ENCODE results near the gene ZDHHC1.
"Not testable (repeated sequence)": the region's sequence is repeated elsewhere in the genome, so short reads cannot be mapped to it uniquely, and the experiment has no call there.

ZDHHC1 gene

DNA sequence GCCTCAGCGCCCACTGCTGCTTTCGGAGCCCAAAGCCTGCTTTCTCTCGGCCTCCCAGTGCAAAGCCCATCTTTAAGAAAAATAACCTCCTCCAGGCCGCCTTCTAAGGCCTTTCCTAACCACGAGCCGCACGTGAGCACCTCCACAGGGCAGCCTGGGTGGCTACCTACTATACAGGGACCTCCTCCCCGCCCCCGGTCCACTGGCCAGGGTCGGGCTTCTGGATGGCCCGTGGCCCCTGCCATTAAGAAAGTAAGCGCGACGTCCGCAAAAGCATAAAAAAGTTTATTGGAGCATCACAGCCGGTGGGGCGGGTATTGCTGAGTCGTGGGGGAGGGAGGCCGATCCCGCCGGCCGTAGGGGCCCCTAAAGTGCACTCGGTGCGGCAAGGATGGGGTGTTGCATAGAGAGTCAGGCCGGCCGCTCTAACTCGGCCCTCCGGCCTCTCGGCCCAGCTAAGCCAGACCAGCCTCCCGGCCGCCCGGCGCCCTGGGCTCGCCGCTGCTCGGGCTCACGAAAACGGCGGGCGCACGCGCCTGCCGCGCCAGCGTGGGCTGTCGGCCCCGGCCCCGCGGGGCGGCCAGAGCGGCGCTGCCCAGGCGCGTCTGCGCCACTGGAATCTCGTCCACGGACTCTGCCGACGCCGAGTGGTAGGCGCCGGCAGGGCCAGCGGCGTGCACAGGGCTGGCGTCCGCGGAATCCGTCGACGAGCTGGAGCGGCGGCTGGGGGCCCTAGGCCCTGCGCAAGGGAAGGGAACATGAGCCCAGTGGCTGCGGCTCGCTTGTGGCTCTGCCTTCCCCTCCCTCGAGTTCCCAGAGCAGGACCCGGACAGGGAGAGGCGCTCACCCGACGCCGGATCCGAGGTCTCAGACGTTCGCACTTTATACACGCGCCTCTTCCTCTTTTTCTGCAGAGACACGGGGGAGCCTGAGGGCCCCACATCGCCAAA is 21.8 kb downstream of the ZDHHC1 start:
- DNase-seq: peak in 1 of 14 donors; percentile 12

DNA sequence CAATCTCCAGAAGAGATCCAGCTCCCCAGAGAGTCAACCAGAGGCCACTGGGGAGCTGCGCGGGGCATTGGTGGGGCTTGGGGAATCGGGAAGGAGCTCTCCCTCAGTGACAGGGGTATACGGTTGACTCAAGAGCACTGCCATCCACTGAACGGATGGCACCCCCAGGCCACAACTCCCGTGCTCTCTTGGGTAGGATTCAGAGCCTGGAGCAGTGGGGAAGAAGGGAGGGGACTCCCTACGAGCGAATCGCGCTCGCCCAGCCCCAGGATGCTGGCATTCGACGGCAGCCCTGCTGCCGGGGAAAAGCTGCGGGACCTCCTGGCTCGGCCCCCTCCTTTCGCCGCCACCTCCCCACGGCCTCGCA is 22.5 kb downstream of the ZDHHC1 start:
- peak in 1 of 14 donors; percentile 64 for DNase-seq

DNA sequence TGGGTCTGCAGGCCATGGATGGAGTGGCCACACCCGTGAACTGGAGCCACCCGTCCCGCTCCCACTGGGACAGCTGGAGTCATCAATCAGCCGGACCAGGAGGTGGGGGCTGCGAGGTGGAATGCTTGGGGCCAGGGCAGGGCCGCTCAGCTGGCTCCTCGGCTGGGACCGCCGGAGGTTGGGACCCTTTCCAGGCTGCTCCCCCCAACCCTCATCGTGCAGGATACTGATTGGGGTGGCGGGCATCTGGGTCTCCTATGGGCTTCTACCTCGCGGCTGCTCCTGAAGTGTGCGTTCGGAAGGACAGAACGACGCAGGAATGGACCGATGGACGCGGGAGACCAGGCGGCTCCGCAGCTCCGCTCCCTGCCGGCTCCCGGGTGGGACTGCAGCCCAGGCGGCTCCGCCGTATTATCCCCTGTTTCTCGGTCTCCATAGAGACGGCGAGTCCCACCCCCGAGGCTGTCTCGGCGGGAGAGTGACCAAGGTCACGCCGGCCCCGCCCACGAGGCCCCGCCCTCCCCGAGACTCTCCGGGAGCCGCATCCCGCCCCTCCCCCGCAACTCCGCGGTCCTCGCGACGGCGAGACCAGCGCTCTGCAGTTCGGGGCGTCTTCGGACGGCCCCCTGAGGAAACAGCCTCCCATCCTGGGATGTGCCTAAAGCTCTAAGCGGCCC is 23.0 kb downstream of the ZDHHC1 start, which contains the start of gene TPPP3:
Gene TPPP3, minus strand, starts transcription at position 388 of the 677 bp plus-strand sequence. CDS start 2,387 bp downstream, outside the sequence.
- DNase-seq: peak in 12 of 14 donors; percentile 27 to 87 (median 76)

DNA sequence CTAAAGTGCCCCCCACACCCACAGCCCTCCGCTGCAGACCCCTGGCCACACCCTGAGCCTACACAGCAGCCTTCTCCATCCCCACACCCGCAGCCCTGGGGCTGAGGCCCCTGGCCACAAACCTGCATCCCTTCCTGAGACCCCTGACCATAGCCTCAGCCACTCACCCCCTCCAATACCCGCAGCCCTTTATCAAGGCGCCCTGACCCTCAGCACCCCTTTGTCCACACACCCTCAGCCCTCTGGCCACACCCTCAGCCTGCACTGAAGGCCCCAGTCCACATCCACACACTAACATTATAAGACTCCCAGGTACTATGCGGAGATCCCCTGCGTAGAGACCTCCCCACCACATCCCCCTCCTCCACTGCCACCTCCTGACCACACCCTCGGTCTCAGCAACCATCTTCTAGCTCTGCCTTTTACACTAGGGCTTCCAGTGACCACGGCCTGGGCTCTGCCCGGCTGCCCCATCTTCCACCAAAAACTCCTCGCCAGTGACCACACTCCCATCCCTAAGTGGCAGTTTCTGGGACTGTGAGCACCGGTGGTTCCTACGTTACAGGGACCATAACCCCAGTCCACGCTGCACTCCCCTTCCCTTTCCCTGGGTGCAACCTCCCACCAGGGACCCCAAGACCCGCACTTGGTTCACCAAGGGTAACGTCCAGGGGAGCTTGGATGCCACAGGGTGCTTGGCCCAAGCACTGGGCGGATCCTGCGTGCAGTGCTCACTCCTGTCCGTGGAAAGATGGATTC is 23.8 kb downstream of the ZDHHC1 start:
- peak in 3 of 14 donors; percentile 42 to 56 (median 43) for DNase-seq

DNA sequence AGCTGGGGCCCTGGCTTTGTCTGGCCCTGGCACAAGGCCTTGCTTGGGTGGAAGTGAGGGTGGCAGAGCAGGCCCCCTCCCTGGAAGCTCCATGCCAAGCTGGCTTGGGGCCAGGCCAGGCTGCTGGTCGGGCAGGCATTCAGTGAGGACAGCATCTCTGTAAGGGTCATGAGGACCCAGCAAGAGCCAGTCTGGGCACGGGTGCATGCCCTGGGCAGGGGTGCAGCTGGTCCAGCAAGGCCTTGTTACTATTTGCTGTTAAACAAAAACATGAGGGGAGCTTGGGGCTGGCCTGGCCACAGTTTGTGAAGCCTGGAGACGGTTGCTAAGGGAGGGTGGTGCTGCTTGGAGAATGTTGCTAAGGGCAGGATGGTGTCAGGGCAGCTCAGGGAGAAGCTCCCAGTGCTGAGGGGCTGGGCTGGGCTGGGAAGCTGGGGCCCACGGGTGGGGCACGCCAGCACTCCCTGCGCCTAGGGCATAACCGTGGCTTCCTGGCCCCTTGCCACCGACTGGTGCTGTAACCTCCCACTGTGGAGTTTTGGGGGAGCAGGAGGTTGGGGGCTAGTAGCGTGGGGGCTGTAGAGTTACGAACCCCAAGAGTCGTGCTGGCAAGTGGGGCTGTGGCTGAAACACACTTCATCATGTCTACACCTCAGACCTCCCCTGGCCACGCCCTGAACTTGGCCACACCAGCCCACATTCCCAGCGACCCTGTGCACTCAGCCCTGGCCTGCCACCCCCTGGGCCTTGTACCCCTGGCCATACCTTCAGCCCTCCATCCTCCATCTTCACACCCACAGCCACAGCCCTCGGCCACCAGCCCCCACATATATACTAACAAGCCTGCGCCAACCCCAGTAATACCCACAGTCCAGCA is 24.6 kb downstream of the ZDHHC1 start:
- peak in 13 of 14 donors; percentile 56 to 97 (median 91) for DNase-seq

DNA sequence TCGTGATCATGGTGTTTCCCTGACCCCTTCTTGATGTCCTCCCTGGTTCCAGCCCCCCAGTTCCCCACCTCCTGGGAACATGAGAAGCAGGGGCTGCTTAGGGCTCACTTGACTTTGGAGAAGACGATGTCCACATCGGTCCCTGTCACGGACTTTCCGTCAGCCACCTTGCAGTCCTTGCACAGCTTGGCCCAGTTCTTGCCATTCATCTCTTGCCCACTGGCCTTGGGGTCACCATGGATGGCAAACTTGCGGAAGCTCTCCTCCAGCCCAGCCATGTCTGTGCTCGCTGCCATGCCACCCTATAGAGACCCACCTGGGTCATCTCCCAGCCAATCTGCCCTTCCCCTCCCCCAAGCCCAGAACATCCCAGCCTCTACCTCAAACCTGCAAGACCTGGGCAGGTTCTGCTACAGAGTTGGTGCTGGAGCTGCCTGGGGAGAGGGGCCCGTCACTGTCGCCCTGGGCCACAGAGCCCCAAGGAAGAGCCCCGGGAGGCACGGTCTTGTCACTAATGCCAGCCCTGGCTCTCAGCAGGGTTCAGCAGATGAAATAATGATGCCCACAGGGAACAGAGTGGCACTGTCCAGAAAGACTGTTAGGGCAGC is 25.4 kb downstream of the ZDHHC1 start:
- DNase-seq: peak in 1 of 14 donors; percentile 64

DNA sequence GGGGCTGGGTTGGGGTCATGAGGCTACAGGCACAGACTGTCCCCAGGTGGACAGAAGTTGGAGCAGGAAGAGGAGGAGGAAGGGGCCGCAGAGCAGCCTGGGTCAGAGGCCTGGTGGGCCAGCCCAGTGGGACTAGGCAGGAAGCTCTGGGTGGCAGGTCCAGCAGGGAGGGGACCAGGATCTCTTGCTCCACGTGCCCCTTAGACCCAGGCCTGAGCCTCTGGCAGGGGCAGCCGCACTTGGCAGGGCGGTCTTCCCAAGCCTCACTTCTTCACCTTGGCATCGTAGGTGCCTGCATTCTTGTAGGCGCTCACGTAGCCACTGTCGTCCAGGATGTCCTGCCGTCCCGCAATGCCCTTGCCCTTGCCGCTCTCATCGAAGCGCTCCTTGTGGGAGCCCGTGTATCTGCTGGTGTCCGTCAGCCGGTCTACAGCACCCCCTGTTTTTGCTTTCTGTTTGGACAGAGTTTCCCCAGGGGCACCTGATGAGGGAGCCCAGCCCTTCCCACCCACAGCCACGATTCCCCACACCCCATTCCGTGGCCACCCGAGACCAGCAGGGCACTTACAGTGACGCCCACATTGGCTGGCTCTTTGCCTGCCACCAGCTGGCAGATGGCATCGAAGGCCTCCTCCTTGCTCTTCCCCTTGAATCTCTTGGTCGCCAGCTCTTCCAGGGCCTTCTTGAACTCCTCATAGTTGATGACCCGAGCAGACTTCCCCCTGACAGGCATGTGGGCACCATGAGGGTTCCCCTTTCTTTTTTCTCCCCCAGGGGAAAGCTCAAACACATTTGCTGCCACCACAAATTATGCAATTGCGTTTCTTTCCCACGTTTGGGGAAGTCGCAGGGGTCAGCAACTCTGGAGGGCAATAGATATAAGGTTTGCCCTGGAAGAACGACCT is 26.1 kb downstream of the ZDHHC1 start:
- DNase-seq: peak in 10 of 14 donors; percentile 23 to 71 (median 53)

DNA sequence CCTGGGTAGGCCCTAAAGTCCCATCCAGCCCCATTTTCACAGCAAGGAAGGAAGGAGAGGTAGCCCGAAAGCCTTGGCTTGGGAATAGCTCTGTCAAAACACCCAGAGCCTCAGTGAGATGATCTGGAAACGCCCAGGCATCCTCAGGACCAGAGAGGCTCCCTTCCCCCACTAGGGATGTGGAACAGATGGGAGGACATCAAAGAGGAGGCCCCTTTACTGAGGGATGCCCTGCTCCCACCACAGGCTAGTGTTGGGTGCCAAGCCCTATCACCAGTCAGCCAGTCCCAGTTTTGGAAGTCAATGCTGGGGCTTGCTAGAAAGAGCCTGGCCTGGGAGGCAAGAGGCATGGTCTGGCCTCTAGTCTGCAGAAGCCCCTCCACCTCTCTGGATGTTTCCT is 27.7 kb downstream of the ZDHHC1 start:
- DNase-seq: no peak

DNA sequence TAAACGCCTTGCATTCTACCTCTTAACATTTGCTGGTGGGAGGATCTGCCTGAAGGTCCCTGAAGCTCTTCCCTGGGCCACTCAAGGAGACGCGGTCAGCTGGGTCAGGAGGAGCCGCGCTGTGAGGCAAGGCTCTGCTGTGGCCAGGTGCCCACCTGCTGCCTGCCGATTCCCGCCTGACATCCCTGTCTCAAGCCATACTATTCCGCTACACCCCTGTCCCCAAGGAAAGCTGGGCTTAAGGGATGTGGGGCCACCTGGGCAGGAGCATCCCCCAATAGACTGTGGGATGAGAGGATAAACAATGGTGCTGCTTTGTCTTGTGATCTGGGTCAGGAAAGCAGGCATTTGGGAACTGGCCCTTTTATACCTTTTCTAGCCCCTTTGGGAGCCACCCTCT is 28.1 kb downstream of the ZDHHC1 start:
- no peak for DNase-seq

DNA sequence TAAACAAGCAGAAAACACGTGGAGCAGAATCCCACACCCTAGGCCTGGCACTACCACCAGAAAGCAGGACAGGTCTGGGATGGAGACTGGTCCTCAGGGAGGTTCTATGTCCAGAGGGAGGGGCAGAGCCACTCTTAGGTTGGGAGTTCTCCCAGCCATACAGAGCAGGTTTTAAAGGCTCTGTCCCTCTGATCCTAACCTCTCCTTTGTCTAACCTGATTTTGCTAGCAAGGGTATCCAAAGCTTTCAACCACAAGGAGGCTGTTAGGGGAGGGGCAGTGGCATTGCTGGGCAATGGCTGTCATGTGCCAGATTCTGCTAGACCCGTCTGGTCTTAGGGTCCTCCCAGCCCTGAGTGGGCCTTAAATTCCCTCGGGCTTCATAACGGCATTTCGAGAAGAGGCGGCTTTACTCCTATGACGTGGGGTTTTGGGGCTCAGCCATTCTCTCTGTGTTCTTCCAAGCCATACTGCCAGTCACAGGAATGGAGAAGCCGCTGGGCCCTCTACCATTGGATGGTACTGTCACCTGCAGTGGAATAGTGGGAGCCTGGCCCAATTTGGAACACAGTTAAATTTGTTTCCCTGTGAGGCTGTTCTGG is 28.7 kb downstream of the ZDHHC1 start:
- DNase-seq: no peak

DNA sequence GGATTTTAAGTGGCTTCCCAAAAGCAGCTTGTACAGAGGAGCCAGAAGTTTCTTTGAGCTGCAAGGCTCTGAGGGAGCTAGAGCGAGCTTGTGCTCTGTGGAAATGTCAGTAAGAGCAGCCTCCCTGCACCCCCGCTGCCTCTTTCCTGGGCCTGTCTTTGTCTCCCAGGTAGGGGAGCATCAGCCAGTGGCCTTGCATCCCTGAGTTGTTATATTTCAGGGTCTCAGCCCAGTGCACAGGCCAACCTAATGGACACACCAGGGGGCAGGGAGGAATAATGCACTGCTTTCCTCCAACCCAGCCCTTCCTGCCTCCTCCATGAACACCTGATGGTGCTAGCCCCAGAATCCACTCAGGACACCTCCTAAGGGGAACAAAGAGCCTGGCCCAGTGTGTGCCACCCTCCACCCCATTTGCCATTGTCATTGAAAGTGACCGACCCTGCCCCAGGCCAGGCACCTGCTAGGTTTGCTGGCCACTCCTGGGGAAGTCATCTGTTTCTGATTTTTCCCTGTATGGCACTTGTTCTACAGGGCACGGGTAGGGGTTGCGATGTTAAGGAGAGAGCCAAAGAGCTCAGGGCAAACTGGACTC is 29.3 kb downstream of the ZDHHC1 start:
- DNase-seq: no peak

DNA sequence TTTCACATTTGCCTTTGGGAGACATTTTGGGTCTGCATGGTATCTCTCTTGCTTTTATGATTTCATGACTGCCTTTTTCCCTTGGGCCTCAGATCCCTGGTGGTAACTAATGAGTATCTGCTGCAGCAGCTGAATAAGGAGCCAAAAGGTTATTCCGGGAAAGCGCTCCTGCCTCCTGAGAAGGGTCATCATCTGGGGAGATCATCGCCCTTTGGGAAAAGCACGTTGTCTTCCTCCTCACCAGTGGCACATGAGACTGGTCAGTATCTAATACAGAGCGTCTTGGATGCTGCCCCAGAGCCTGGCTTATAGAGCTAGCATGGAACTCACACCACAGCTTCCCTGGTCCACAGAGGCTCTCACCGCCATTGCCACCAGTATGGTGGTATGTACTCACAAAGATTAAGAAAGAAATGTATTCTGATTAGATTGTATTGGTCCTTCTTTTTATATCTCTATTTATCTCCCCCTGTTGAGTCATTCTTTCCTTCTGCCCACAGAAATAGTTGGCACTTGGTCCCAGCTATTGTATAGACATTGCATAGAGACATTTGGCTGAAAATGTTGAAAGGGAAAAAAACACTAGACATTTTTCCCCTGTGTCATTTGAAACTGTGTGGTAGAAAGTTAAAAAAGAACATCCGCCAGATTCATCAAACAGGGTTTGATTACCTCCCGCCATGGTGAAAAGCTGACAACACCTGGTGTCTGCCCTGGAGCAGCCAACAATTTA is 31.3 kb downstream of the ZDHHC1 start:
- DNase-seq: no peak

DNA sequence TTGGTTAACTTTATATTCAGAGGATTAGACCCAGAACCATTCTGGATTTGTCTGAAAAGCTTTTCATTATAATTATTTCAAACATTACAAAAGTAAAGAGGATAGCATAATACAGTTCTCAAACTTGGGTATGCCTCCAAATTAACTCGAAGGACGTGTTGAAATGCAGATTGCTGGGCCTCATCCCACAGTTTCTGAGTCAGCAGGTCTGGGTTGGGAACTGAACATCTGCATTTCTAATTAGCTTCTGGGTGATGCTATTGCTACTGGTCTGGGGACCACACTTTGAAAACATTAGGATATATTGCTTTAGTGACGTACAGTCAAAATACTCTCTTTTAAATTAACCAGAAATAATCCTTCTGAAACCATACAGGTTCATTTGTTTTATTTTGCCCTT is 33.0 kb downstream of the ZDHHC1 start:
- no peak for DNase-seq

DNA sequence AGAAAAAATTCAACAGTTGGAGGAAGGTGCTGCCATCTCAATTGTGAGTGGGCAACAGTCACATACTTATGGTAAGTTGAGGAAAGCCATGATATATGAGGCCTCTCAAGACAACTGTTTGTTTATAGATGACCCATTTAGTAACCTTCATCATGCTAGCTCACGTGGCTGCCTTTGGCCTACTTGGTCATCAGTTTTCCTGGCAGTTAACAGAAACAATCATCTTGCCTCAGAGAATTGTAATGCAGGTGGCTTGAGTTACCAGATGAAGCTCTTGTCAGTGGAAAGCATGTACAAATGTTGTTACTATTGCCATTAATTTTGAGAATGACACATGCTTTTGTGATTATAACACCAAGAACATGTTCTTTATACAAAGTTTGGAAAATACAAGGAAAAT is 37.6 kb downstream of the ZDHHC1 start:
- no peak for DNase-seq

DNA sequence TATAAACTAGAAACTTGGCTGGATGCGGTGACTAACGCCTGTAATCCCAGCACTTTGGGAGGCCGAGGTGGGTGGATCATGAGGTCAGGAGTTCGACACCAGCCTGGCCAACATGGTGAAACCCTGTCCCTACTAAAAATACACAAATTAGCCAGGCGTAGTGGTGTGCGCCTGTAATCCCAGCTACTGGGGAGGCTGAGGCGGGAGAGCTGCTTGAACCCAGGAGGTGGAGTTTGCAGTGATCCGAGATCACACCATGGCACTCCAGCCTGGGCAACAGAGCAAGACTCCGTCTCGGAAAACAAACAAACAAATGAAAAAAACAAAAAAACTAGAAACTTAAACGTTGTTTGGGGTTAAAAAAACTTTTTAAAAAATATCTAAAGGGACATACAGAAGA is 40.3 kb downstream of the ZDHHC1 start:
- DNase-seq: not testable (repeated sequence)

DNA sequence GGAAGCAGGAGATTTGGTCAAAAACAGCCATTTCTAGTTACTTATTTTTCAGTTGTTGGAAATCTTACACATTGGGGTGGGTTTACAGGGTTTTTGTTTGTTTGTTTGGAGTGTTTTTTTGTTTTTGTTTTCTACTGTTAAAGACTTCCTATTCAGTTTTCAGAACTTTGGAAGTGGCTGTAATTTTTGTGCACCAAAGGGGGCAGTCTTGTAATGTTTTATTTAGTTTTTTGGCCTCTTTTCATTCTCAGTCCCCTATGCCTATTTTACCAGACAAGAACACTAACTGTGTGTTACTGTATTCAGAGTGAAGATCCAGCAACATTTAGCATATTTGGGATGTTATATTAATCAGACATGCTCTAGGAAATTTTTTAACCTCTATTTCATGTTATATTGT is 43.6 kb downstream of the ZDHHC1 start:
- DNase-seq: no peak

DNA sequence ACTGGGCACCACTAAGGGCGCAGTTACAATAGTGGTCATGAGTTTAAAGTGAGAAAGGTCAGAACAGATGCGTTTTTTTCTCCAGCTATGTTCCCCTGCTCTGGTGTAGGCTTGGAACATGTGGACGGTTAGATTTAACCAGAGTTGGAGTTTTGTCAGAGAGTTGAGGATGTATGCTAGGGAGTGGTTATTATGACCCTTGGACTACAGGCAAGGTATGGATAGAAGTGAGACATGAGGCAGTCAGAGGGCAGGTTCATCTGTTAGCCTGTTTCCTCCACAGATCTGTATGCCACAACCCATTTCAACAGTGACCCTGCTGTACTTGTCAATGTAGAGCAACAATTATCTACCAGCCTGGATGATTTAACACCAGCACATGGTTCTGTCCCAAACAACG is 45.6 kb downstream of the ZDHHC1 start:
- DNase-seq: no peak

DNA sequence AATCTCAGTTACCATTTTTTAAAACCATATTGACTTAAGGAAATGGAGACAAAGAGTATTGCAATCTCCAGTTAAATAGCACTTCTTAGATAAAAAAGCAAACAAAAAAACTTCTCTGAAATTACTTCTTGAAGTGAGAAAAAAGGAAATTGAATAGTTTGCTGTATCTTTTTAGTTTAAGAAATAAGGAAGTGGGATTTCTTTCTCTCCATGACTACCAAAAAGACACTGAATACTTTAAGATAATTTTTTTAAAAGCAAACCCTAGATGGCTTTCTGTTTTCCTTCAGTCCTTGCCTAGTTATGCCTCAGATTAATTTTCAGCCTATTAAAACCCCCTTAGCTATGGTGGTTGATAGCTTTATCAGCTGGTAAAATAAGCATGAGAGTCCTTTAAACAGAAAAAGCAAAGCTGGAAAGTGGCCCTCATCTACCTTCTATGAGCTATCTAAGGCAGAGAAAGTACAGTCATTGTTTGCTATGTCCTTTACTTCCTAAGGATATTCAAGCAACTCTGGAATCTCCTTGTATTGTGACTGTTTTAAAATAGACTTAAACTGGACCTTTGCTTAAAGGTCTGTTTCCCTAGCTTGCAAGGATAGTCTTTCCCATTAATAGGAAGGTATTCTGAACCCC is 51.6 kb downstream of the ZDHHC1 start:
- no peak for DNase-seq

Data from C1 segment of cervical spinal cord (tissue), 14 donors.